MM.1S (cell line): ENCODE data around the gene BCL11B.

ENCODE experiments used
- EZH2 ChIP-seq: fragments of 300-600 bp; sonication (generic); optimal IDR thresholded peaks from 2 replicates; pipeline ENCODE3; 2017; ENCODE audit warnings: low read depth, mild to moderate bottlenecking, antibody characterized with exemption, low read length, mixed read lengths
- TF ChIP-seq, protein P1 (sequence below): fragments of 300-600 bp; sonication (generic); IDR thresholded peaks from 2 replicates; pipeline ENCODE4 v1.5.1; 2016; ENCODE audit warnings: antibody characterized with exemption, low read length, mixed read lengths

DNA sequence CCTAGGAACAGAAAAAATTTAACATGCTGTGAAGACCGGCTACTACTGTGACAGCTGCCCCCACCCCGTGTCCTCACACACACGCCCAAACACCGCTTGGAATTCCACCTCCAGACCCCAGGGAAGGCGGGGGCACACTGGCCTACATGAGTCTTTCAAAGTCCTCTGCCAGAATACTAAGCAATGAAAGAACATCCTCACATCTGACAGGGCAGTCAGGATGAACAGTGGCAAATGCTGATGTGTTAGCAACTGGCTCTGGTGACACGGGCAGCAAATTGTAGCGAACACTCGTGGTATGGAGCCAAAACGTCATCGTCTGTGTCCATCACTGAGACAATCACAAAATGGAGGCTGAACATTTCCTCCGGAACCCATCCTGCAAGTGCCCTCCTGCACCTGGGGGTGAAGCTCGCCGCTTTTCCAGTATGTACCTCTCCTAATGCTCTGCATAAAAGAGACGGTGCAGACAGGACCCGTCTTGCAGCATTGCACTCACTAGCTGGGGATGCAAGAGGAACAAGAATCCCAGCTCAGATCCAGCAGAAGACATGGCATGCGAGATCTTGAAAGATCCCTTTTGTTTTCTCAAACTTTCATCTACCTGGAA is 94.8 kb downstream of the BCL11B start:
- TF ChIP-seq, protein P1, sequence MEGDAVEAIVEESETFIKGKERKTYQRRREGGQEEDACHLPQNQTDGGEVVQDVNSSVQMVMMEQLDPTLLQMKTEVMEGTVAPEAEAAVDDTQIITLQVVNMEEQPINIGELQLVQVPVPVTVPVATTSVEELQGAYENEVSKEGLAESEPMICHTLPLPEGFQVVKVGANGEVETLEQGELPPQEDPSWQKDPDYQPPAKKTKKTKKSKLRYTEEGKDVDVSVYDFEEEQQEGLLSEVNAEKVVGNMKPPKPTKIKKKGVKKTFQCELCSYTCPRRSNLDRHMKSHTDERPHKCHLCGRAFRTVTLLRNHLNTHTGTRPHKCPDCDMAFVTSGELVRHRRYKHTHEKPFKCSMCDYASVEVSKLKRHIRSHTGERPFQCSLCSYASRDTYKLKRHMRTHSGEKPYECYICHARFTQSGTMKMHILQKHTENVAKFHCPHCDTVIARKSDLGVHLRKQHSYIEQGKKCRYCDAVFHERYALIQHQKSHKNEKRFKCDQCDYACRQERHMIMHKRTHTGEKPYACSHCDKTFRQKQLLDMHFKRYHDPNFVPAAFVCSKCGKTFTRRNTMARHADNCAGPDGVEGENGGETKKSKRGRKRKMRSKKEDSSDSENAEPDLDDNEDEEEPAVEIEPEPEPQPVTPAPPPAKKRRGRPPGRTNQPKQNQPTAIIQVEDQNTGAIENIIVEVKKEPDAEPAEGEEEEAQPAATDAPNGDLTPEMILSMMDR: no peak
- no peak for TF ChIP-seq EZH2
